Neural cell (in vitro differentiated cells): ENCODE data around the gene TMEM63B.

Experiments used
- CTCF ChIP-seq: fragments of 450-650 bp; IDR thresholded peaks from 2 replicates; pipeline ENCODE4 v1.5.1; 2014; ENCODE audit warnings: antibody characterized with exemption, mild to moderate bottlenecking, moderate library complexity; ENCODE audit not compliant: poor library complexity, severe bottlenecking
- EP300 ChIP-seq: fragments of 450-650 bp; conservative IDR thresholded peaks from 2 replicates; pipeline ENCODE4 v1.6.1; 2014; ENCODE audit warnings: antibody characterized with exemption, mild to moderate bottlenecking, moderate library complexity; ENCODE audit not compliant: poor library complexity, severe bottlenecking
- EZH2 ChIP-seq: fragments of 200-600, 300-800 bp; shearing (Covaris generic), sonication (generic); IDR thresholded peaks from 2 replicates; pipeline ENCODE4 v1.6.1; 2014; ENCODE audit warnings: antibody characterized with exemption, low read length, borderline replicate concordance, mild to moderate bottlenecking; ENCODE audit not compliant: insufficient read depth, poor library complexity, severe bottlenecking
- RAD21 ChIP-seq: fragments of 450-650 bp; conservative IDR thresholded peaks from 2 replicates; pipeline ENCODE4 v1.6.1; 2014; ENCODE audit warnings: antibody characterized with exemption, mild to moderate bottlenecking, moderate library complexity
- REST ChIP-seq: IDR thresholded peaks from 2 replicates; pipeline ENCODE4 v1.6.1; 2012; ENCODE audit warnings: borderline replicate concordance
- SMC3 ChIP-seq: fragments of 450-650 bp; conservative IDR thresholded peaks from 2 replicates; pipeline ENCODE4 v1.6.1; 2014; ENCODE audit warnings: antibody characterized with exemption, mild to moderate bottlenecking, moderate library complexity; ENCODE audit not compliant: poor library complexity
- TAF1 ChIP-seq: IDR thresholded peaks from 2 replicates; pipeline ENCODE4 v1.6.1; 2012; ENCODE audit warnings: low read depth

GRCh38 chr6:44081753-44082152 is 45.6 kb upstream of the TMEM63B start:
- TF ChIP-seq CTCF: no peak
- no peak for TF ChIP-seq RAD21
- TF ChIP-seq SMC3: no peak
- TF ChIP-seq EZH2: no peak
- no peak for TF ChIP-seq REST
- no peak for TF ChIP-seq EP300
- no peak for TF ChIP-seq TAF1
